Ishikawa (cell line): ENCODE results near the gene CDH23.

Source experiments
- CEBPB ChIP-seq: IDR thresholded peaks from 2 replicates; pipeline ENCODE4 v1.6.1; 2012
- CREB1 ChIP-seq: IDR thresholded peaks from 2 replicates; pipeline ENCODE4 v1.6.1; 2012; ENCODE audit warnings: low read depth
- EGR1 ChIP-seq: IDR thresholded peaks from 2 replicates; pipeline ENCODE4 v1.6.1; 2012
- EP300 ChIP-seq: IDR thresholded peaks from 2 replicates; pipeline ENCODE4 v1.6.1; 2012; ENCODE audit warnings: borderline replicate concordance
- FOXM1 ChIP-seq: IDR thresholded peaks from 2 replicates; pipeline ENCODE4 v1.6.1; 2012; ENCODE audit warnings: low read depth, borderline replicate concordance
- MAX ChIP-seq: IDR thresholded peaks from 2 replicates; pipeline ENCODE4 v1.6.1; 2012
- NFIC ChIP-seq: IDR thresholded peaks from 2 replicates; pipeline ENCODE4 v1.6.1; 2012
- RAD21 ChIP-seq: IDR thresholded peaks from 2 replicates; pipeline ENCODE4 v1.6.1; 2012; ENCODE audit warnings: low read depth
- REST ChIP-seq: IDR thresholded peaks from 2 replicates; pipeline ENCODE4 v1.6.1; 2012; ENCODE audit warnings: low read depth, mild to moderate bottlenecking
- TAF1 ChIP-seq: IDR thresholded peaks from 2 replicates; pipeline ENCODE4 v1.6.1; 2012; ENCODE audit warnings: low read depth, mild to moderate bottlenecking
- TCF12 ChIP-seq: IDR thresholded peaks from 2 replicates; pipeline ENCODE4 v1.6.1; 2012; ENCODE audit warnings: low read depth
- TEAD4 ChIP-seq: IDR thresholded peaks from 2 replicates; pipeline ENCODE4 v1.6.1; 2012
- USF1 ChIP-seq: IDR thresholded peaks from 2 replicates; pipeline ENCODE4 v1.6.1; 2012
- YY1 ChIP-seq: IDR thresholded peaks from 2 replicates; pipeline ENCODE4 v1.6.1; 2012; ENCODE audit warnings: low read depth
- ZBTB7A ChIP-seq: IDR thresholded peaks from 2 replicates; pipeline ENCODE4 v1.6.1; 2012; ENCODE audit warnings: low read depth

The CDH23 gene

GRCh38 chr10:71629131-71629530, 232.4 kb downstream of the CDH23 start:
- TF ChIP-seq TAF1 (no peak), EGR1 (no peak), RAD21 (no peak), REST (no peak), MAX (no peak), TEAD4 (no peak), TCF12 (no peak), FOXM1 (no peak), CREB1 (no peak), CEBPB (no peak), EP300 (no peak), USF1 (no peak)

- TF ChIP-seq TAF1 (no peak), EP300 (no peak), CREB1 (no peak), EGR1 (no peak), TCF12 (no peak), REST (no peak), RAD21 (no peak), TEAD4 (no peak), MAX (no peak), CEBPB (no peak), USF1 (no peak), FOXM1 (no peak), NFIC (no peak), YY1 (no peak)
These were observed 233.4 kb downstream of the CDH23 start for GRCh38 chr10:71630168-71630567.

- TF ChIP-seq EGR1 (no peak), NFIC (no peak), TEAD4 (no peak), EP300 (no peak), FOXM1 (no peak), RAD21 (no peak), MAX (no peak), CREB1 (no peak), TCF12 (no peak)
These were observed 234.5 kb downstream of the CDH23 start for GRCh38 chr10:71631007-71631861.

- TF ChIP-seq ZBTB7A (no peak), YY1 (no peak), EGR1 (no peak), USF1 (no peak), TEAD4 (no peak), TCF12 (no peak), CEBPB (no peak), EP300 (no peak), FOXM1 (no peak), REST (no peak), NFIC (no peak), RAD21 (no peak), TAF1 (no peak), MAX (no peak), CREB1 (no peak)
These were observed 235.6 kb downstream of the CDH23 start for GRCh38 chr10:71632200-71632820.
